Skin epidermis (tissue), 12 donors: ENCODE results near the gene FOXP1.

Experiments used
- H3K27ac ChIP-seq, 21 experiments: fragments of 200-600 bp; sonication (generic) in 11 of 21; one replicate each; pipeline ENCODE4 v1.5.0; 2020; ENCODE audit warnings: mild to moderate bottlenecking in 3 of 21, inconsistent platforms in 2 of 21, moderate library complexity in 2 of 21
- H3K4me3 ChIP-seq, 7 experiments: fragments of 200-600 bp; sonication (generic) in 2 of 7; one replicate each; pipeline ENCODE4 v1.5.0; 2020; ENCODE audit warnings: inconsistent platforms in 2 of 7, mild to moderate bottlenecking in 2 of 7, moderate library complexity in 1 of 7

FOXP1 gene

GRCh38 chr3:71142441-71143161 is 440.9 kb downstream of the FOXP1 start:
- no peak overlapping the region for H3K27ac ChIP-seq
- H3K4me3 ChIP-seq = no peak overlapping the region

GRCh38 chr3:71140477-71140876 is 443.1 kb downstream of the FOXP1 start:
- Histone ChIP-seq H3K27ac (no peak overlapping the region), H3K4me3 (no peak overlapping the region)

- no peak overlapping the region for H3K27ac ChIP-seq
- H3K4me3 ChIP-seq = no peak overlapping the region
These were observed 444.0 kb downstream of the FOXP1 start for GRCh38 chr3:71139496-71139895.

- Histone ChIP-seq H3K4me3 (no peak overlapping the region), H3K27ac (no peak overlapping the region)
These were observed 445.1 kb downstream of the FOXP1 start for GRCh38 chr3:71138410-71138809.

- no peak overlapping the region for H3K27ac ChIP-seq
These were observed 447.3 kb downstream of the FOXP1 start for GRCh38 chr3:71136276-71136675.

GRCh38 chr3:71135373-71136088 is 448.0 kb downstream of the FOXP1 start:
- Histone ChIP-seq H3K4me3 (no peak overlapping the region), H3K27ac (no peak overlapping the region)

More at GRCh38 chr3:71136276-71136675, 447.3 kb downstream of the FOXP1 start:
- H3K4me3 ChIP-seq = no peak overlapping the region

- Histone ChIP-seq H3K27ac (peak overlapping the region in 1 of 21 experiments; percentile 33), H3K4me3 (no peak overlapping the region)
These were observed 449.0 kb downstream of the FOXP1 start for GRCh38 chr3:71134521-71134920.

- no peak overlapping the region for H3K4me3 ChIP-seq
- peak overlapping the region in 1 of 21 experiments; percentile 33 for H3K27ac ChIP-seq
These were observed 449.7 kb downstream of the FOXP1 start for GRCh38 chr3:71133865-71134264.

- no peak overlapping the region for H3K27ac ChIP-seq
- H3K4me3 ChIP-seq = no peak overlapping the region
These were observed 450.4 kb downstream of the FOXP1 start for GRCh38 chr3:71132995-71133730.

GRCh38 chr3:71131375-71132314 is 451.9 kb downstream of the FOXP1 start:
- H3K4me3 ChIP-seq = no peak overlapping the region

GRCh38 chr3:71130471-71131374 is 452.8 kb downstream of the FOXP1 start:
- Histone ChIP-seq H3K4me3 (peak overlapping the region; percentile 16 to 50 (median 35)), H3K27ac (peak overlapping the region in 20 of 21 experiments; percentile 34 to 93 (median 86))

More at GRCh38 chr3:71131375-71132314, 451.9 kb downstream of the FOXP1 start:
- peak overlapping the region in 13 of 21 experiments; percentile 2 to 88 (median 85) for H3K27ac ChIP-seq

- H3K4me3 ChIP-seq = peak overlapping the region; percentile 16 to 50 (median 35)
These were observed 453.7 kb downstream of the FOXP1 start for GRCh38 chr3:71129611-71130431.

GRCh38 chr3:71128961-71129360 is 454.6 kb downstream of the FOXP1 start:
- Histone ChIP-seq H3K4me3 (peak overlapping the region in 6 of 7 experiments; percentile 4 to 50 (median 38)), H3K27ac (peak overlapping the region in 18 of 21 experiments; percentile 24 to 93 (median 86))

More at GRCh38 chr3:71129611-71130431, 453.7 kb downstream of the FOXP1 start:
- H3K27ac ChIP-seq = peak overlapping the region in 20 of 21 experiments; percentile 34 to 93 (median 86)

- H3K27ac ChIP-seq = peak overlapping the region in 10 of 21 experiments; percentile 13 to 88 (median 44)
- no peak overlapping the region for H3K4me3 ChIP-seq
These were observed 455.7 kb downstream of the FOXP1 start for GRCh38 chr3:71127844-71128243.

GRCh38 chr3:71127052-71127831 is 456.3 kb downstream of the FOXP1 start:
- Histone ChIP-seq H3K4me3 (no peak overlapping the region), H3K27ac (peak overlapping the region in 12 of 21 experiments; percentile 11 to 88 (median 45))

- no peak overlapping the region for H3K27ac ChIP-seq
These were observed 457.8 kb downstream of the FOXP1 start for GRCh38 chr3:71125738-71126137.

More at GRCh38 chr3:71125738-71126137, 457.8 kb downstream of the FOXP1 start:
- H3K4me3 ChIP-seq = no peak overlapping the region
